ENCODE measurements around the gene HARBI1. TPM values are rescaled to one million over a fixed set of nuclear protein-coding genes. Genes with fewer than 3 reads are reported as not detected.

Gene HARBI1
- total and polyA plus RNA-seq, 9 of the 15 experiments (the other 6 are each of a cell fraction or from before 2014, with no cell fraction given) = 3.5 to 8.4 (median 5.5) TPM

- in situ Hi-C loops (cut with MboI) (no loop called here), intact Hi-C loops (cut with micrococcal nuclease) (no loop called here)
- Histone ChIP-seq H3K4me3 (no peak overlapping the region), H3K9ac (ENCODE audit: insufficient read depth in 1 of 2, low read depth in 2 of 2, low read length in 2 of 2) (no peak overlapping the region), H3K27ac (ENCODE audit: extremely low read depth, low read depth, low read length) (no peak overlapping the region), H3K79me2 (ENCODE audit: control insufficient read depth, insufficient read depth, low read length) (no peaks in the 10 kb centered on the region), H3K9me1 (ENCODE audit: control insufficient read depth, insufficient read depth, low read length) (no peaks in the 10 kb centered on the region), H3K9me3 (replicated peaks; ENCODE audit: control insufficient read depth, insufficient read depth, low read depth, low read length) (no peaks in the 10 kb centered on the region), H3K27me3 (ENCODE audit: control insufficient read depth in 2 of 2, insufficient read depth in 2 of 2, low read length in 2 of 2) (no peaks in the 10 kb centered on the region), H3K4me2 (ENCODE audit: insufficient read depth, low read length) (no peak overlapping the region), H4K20me1 (replicated peaks; ENCODE audit: control insufficient read depth, insufficient read depth, low read length) (no peaks in the 10 kb centered on the region), H2AFZ (ENCODE audit: low read depth, low read length) (no peak overlapping the region), H3K36me3 (ENCODE audit: control insufficient read depth, insufficient read depth, low read length) (peaks cover 8% of the 10 kb centered on the region; the same call in 2 of the 3 replicates), H3K4me1 (replicated peaks in 1 of 2; ENCODE audit: control insufficient read depth in 2 of 2, insufficient read depth in 2 of 2, low read length in 2 of 2) (no peaks in the 10 kb centered on the region; a peak in 2 of 5 replicates)
- no peak for DNase-seq (ENCODE audit: extremely low read depth in 1 of 4, low spot score in 3 of 4)
- 26% methylated on average over 1 of the region's 1 CpG for WGBS (ENCODE audit: insufficient coverage, low coverage, missing lambda C conversion rate)
- POLR2A ChIA-PET = no interaction called here
- no TSS peak for BruUV-seq (replicated peaks)
- CTCF ChIA-PET (ENCODE audit: low intra/inter-chr PET ratio) = no interaction called here
- FAIRE-seq = no peak
- ATAC-seq = no peak
- no peak for TF ChIP-seq ZNF143 (CRISPR knock-in tag; IDR thresholded peaks at IDR 0.05)
- no peak for TF ChIP-seq MGA (IDR thresholded peaks at IDR 0.05)
- no peak for TF ChIP-seq TARDBP (IDR thresholded peaks at IDR 0.05)
- no peak for TF ChIP-seq CAMTA2 (CRISPR knock-in tag; conservative IDR thresholded peaks at IDR 0.05)
- TF ChIP-seq ZNF668 (CRISPR knock-in tag; IDR thresholded peaks at IDR 0.05) = no peak
- no peak for TF ChIP-seq THRA (IDR thresholded peaks at IDR 0.05)
- TF ChIP-seq ZNF551 (CRISPR knock-in tag; IDR thresholded peaks at IDR 0.05) = no peak
- TF ChIP-seq SMARCB1 (IDR thresholded peaks at IDR 0.05; ENCODE audit: insufficient read length, low read depth) = no peak
- TF ChIP-seq MECOM (CRISPR knock-in tag; IDR thresholded peaks at IDR 0.05) = no peak
- TF ChIP-seq SRSF1 (IDR thresholded peaks at IDR 0.05; ENCODE audit: low read depth, low read length) = no peak
Measured at GRCh38 chr11:46604796-46605195, 12.2 kb downstream of the HARBI1 start.

All from K562 (cell line).